GM19468 (cell line): ENCODE results near the gene ZNF655.

ENCODE experiments used
- ATAC-seq: cut with Tn5 transposase; IDR thresholded peaks from one replicate; pipeline ENCODE4 v1.9.1; 2021; ENCODE audit warnings: mild to moderate bottlenecking, moderate library complexity, moderate number of reproducible peaks; ENCODE audit not compliant: unreplicated experiment; ENCODE audit errors: extremely low read depth

Gene ZNF655

DNA sequence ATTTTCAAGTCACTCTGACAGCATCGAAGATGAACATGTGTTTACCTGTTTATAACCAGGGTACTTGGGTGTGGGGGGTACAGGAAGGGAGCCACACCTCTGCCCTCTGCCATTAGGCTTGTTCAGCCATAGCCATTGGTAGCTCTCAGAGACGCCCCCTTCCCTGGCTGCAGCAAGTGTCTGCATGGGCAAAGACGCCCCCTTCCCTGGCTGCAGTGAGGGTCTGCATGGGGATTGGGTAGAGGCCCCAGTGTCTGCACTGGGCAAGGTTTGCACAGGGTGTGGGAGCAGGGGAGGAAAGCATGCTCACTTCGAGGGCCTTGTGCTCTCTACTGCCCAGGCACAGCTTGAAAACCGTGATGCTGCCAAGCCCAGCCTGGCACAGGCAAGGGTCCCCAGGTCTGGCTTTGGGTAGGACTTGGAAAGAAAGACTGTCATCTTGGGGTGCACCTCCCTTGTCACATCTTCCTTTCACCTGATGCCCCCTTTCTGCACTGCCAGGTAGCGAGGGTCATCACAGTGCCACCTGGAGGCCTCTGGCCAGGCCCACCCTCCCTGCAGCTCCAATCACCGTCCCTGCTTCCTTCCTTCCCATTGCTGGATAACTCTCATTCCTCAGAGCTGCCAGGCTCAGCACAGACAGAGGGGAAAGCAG, 43.3 kb downstream of the ZNF655 start:
- no peak for ATAC-seq

DNA sequence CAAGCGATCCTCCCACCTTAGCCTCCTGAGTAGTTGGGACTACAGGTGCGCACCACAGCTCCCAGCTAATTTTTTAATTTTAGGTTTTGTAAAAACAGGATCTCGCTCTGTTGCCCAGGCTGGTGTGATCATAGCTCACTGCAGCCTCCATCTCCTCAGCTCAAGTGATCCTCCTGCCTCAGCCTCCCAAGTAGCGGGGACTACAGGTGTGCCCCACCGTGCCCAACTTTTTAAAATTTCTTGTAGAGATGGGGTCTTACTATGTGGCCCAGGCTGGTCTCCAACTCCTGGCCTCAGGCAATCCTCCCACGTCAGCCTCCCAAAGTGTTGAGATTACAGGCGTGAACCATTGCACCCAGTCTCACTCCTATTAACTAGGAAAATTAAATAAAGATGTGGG, 47.1 kb downstream of the ZNF655 start:
- ATAC-seq: no peak

DNA sequence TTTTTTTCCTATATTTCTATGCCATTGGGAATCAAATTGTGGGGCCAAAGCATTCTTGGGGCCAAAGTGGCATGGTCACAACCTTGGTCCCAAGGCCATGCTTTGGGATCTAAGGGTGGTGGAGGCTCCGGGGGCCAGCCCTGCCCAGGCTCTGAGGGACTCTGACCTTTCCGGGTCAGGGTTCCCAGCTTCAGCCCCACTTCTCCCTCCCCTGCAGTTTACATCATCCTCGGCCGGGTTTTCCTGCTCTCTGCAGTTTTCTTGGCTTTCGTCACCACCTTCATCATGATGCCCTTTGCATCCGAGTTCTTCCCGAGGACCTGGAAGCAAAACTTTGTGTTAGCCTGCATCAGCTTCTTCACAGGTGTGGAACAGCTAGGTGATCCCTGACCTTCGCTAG, 48.1 kb downstream of the ZNF655 start:
- no peak for ATAC-seq

DNA sequence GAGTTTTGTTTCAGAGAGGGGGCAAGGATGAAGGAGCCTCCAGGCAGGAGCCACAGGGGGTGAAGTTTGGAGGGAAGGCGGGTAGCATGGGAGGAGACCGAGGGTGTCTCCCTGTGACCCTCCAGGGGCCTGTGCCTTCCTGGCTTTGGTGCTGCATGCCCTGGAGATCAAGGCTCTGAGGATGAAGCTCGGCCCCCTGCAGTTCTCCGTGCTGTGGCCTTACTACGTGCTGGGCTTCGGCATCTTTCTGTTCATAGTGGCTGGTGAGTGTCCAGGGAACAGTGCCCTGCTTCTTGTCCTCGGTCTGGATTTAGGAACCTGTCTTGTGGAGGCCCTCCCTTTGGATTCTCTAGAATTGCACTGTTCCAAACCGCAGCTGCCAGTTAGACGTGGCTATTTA, 49.1 kb downstream of the ZNF655 start:
- ATAC-seq: no peak

DNA sequence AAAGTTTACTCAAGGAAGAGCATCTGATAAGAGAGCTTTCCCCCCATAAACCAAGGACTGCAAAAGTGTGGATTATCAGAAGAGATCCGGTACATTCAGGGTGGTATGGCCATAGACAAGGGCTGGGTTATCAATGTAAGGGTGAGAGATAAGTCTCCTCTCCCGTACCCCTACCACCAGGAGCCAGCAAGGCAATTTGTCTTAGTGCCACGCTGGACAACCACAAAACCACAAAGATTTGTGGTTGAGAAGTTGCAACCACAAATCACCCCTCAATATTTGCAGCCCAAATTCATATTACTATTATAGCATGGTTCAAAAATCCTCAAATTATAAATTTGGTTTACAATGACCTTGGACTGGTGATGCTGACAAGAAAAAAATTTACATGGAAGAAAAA, 56.1 kb downstream of the ZNF655 start:
- no peak for ATAC-seq

DNA sequence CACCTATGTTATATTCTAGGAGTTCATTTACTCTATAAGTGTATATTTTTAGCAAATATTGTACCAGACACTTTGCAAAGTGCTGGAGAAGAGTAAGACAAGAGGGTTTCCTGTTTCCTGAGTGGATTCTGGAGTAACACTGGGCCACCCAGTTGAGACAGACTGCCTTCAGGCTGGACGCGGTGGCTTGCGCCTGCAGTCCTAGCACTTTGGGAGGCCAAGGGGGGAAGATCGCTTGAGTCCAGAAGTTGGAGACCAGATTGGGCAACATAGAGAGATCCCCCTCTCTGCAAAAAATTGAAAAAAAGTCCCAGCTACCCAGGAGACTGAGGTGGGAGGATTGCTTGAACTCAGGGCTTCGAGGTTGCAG, 57.5 kb downstream of the ZNF655 start:
- ATAC-seq: no peak

DNA sequence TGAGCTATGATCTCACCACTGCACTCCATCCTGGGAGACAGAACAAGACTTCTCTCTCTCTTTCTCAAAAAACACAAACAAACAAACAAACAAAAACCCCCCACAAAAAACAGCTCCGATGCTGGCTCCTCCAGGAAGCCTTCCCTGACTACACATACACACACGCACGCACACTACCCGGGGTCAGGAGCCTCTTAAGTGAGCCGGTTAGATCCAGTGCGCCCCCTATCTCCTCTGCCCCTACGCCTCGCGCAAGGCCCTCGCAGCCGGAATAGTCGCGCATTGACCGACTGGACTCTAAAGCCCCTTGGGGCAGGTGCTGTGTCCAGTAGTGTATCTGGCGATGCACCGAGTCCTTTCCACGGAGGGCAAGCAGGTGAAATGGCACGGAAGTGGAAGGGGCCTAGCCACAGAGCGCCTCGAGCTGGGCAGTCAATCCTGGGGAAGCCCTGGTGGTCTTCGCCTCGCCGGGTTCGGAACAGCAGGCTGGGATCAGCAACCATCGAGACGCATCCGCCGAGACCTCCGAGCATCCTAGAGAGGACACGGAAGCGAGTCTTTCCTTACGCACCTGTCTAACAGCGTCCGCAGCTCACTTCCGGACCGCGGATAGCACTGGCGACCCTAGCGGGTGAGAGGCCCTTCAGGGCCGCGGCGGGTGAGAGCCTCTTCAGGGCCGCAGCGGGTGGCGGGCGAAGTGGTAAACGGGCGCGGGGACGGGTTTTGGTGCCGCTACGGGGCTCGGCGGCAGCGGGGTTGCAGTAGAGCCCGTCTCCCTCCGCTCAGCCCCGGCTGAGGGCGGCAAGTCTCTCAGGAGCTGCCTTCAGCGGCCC, 58.1 kb downstream of the ZNF655 start, which contains the start of gene ZSCAN25:
ZSCAN25 (plus strand) TSS at position 588 of the 833 bp plus-strand sequence. CDS start 2,661 bp downstream, outside the sequence.
- peak; percentile 88 for ATAC-seq

DNA sequence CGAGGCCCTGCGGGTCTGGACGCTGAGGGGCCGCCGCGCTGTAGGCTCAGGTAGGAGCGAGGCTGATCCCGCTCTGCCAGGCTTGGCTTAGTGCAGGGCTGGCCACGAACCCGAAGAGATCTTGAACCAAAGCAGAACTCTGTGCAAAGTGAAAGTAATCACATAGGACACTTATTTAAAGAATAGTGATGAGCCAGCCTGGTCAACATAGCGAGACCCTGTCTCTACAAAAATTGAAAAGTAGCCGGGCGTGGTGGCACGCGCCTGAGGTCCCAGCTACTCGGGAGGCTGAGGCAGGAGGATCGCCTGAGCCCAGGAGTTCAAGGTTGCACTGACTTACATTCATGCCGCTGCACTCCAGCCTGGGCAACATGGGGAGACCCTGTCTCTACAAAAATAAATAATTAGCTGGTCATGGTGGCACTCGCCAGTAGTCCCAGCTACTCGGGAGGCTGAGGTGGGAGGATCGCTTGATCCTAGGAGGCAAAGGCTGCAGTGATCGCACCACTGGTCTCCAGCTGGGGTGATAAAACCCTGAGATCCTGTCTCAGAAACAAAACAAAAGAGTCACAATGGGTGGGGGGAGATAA, 58.8 kb downstream of the ZNF655 start:
- no peak for ATAC-seq

DNA sequence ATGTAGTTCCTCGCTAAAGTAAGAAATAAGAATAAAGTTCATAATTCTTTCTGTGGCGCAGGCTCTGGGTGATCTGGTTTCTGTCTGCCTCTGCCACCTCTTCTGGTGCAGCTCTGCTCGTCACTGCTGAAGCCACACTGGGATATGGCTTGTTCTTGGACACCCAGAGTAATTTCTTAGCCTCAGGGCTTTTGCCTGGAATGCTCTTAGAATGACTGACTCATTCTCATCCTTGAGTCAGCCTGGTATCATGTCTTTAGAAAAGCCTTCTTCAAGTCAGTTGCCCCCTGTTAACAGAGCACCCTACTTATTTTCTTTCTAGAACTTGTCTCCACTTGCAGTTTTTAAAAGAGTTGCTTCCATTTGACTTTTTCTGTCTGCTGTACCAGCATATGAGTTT, 60.3 kb downstream of the ZNF655 start:
- no peak for ATAC-seq

DNA sequence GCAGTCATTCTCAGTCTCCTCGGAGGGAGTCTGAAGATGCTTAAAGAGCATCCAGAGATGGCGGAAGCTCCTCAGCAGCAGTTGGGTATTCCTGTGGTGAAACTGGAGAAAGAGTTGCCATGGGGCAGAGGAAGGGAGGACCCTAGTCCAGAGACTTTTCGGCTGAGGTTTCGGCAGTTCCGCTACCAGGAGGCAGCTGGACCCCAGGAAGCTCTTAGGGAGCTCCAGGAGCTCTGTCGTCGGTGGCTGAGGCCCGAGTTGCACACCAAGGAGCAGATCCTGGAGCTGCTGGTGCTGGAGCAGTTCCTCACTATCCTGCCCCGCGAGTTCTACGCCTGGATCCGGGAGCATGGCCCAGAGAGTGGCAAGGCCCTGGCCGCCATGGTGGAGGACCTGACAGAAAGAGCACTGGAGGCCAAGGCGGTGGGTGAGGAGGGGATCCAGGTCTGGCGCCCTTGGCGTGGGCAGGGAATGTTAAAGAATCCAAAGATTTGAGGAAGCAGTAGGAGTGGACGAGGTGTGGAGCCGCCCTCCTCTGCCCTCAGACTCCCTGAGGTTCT, 61.2 kb downstream of the ZNF655 start:
- ATAC-seq: no peak

DNA sequence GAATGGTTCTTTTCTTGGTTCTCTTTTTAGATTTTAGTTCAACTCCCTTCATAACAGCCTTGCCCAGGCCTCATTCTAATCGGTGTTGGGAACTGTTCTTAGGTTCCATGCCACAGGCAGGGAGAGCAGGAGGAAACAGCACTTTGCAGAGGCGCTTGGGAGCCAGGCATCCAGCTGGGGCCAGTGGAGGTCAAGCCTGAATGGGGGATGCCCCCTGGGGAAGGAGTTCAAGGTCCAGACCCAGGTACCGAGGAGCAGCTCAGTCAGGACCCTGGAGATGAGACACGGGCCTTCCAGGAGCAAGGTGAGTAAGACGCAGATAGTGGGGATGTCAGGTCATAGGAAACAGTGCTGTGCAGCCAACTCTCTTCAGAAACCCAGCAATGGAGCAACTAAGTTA, 62.8 kb downstream of the ZNF655 start:
- no peak for ATAC-seq

DNA sequence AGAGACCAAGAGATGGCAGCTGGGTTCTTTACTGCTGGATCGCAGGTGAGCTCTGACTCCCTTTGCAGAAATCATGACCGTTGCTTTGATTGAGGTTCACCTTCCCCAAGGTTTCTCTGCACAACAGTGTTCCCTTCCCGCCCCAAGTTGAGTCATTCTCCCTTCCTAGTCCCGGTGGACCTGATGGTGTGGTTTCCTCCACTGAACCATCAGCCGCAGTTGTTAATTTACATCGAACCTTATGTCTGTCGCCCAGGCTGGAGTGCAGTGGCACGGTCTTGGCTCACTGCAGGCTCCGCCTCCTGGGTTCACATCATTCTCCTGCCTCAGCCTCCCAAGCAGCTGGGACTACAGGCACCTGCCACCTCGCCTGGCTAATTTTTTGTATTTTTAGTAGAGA, 64.2 kb downstream of the ZNF655 start:
- no peak for ATAC-seq

DNA sequence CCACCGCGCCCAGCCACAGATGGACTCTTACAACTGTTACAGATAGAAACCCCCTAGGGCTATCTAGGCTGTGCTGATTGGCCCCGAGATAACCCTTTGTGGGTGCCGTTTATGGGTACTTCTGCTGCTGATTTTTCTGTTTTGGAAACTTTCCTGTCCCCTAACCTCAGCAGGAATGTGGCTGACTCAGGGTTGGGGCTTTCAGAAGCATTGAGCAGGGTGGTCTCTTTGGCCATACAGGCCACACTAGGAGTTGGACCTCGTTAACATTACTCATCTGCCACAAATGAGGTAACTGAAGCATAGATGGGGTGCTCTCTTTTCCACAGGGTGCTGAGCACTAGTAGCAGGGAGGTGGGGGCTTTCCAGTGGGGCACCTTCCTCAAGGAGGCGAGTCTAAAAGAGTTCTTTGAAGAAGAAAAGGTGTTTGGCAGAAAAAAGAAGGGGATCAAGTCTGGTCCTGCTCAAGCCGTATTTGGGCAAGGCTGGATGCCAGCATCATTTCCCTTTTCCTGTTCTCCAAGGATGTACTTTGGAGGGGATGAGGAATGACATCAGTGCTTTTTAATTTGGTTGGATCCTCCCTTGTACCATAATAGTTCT, 64.8 kb downstream of the ZNF655 start:
- ATAC-seq: no peak

DNA sequence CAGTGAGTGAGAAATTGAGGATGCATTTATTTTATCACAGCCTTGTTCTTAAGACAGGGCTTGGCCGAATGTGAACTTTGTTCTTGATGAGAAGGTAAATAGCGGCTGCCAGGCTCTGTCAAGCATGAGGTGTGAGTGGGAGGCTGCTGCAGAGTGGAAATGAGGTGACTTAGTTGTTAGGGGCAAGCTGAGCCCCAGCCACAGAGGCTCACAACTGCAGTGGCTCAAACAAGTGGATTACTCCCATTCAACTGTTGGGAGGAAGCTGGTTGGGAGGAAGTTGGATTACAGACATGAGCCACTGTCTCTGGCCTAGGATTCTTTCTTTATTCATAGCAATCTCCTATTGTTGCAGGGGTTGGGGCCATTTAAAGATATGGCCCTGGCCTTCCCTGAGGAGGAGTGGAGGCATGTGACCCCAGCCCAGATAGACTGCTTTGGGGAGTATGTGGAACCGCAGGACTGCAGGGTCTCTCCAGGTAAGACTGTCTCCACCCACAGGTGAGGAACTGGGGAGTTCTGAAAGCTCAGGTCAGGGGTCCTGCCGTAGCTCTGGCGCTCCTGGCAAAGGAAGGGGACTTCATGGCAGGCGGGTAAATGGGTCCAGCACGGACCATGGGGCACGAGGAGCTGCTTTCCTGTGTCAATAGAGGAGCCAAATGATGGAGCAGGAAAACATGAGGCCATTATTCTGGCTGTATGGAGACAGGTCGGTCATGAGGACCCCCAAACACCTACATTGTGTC, 65.4 kb downstream of the ZNF655 start:
- ATAC-seq: no peak

DNA sequence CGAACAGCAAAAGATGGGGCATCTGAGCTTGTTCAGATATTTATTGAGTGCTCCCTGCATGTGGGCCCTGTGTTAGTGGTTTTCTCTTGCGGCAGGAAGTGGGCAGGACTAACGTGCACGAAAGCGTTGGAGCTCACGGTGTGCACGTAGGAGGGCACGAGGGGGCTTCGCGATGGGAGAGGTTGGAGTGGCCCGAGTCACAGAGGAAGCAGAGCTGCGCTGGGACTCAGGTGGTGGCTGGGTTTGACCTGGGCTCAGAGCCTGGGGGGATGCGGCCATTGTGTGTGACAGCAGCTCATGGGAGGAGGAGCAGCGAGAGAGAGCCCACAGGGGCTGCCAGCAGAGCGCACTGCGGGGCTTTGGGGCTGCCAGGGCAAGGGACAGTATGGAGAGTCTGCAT, 66.0 kb downstream of the ZNF655 start:
- no peak for ATAC-seq

DNA sequence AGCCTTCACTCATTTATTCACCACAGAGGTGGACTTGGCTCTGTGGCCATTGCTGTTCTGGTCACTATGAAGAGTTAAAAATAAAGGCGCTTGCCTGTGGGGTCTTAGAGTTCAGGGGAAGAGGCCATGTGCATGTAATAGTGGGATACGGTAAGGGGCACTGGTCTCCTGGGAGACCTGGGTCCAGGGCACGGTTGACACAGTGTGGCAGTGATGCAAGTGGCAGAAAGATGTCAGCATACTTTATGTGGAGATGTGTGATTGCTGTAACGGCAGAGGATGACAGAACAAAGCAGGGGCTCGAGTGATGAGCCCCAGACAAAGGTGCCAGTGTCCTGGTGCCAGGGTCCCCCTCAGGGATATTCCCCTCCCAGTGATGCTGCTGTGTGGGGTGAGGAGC, 66.9 kb downstream of the ZNF655 start:
- no peak for ATAC-seq

DNA sequence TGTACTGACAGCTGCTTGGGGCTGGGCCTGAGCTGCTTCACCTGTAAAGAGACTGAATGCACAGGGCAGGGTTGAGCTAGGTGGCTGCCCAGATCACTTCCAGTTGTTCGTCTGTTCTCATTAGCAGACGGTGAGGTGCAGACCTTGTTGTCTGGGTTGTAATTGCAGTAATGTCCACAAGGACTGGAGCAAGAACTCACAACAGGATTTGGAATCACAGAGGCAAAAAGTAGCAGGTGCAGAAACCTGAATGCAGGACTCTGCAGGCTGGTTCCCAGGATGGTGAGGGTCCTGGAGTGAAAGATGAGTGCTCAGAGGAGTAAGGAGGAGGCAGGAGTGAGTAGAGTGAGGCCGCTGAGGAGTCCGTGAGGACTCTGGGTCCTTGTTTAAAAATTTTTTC, 67.5 kb downstream of the ZNF655 start:
- no peak for ATAC-seq
